Hepatocyte (in vitro differentiated cells): ENCODE data around the gene MYOZ1. TPM values are rescaled to one million over a fixed set of nuclear protein-coding genes. Genes with fewer than 3 reads are reported as not detected.

Source experiments
- DNase-seq: peaks from one replicate; pipeline ENCODE4 v3.0.0-alpha.2; 2016; ENCODE audit warnings: low spot score
- H2AFZ ChIP-seq: fragments of 200-600 bp; sonication (generic); 2 replicates; pipeline ENCODE4 v1.6.0; 2016; ENCODE audit warnings: antibody characterized with exemption, mild to moderate bottlenecking
- H3K27ac ChIP-seq: fragments of 200-600 bp; sonication (generic); 2 replicates; pipeline ENCODE4 v1.5.1; 2016; ENCODE audit warnings: mild to moderate bottlenecking
- H3K27me3 ChIP-seq: fragments of 200-600 bp; sonication (generic); 2 replicates; pipeline ENCODE4 v1.6.1; 2016
- H3K36me3 ChIP-seq: fragments of 200-600 bp; sonication (generic); replicated peaks from 2 replicates; pipeline ENCODE4 v1.5.1; 2016; ENCODE audit warnings: low read depth; ENCODE audit not compliant: insufficient read depth
- H3K4me1 ChIP-seq: fragments of 200-600 bp; sonication (generic); 2 replicates; pipeline ENCODE4 v1.5.1; 2016; ENCODE audit warnings: mild to moderate bottlenecking, moderate library complexity; ENCODE audit not compliant: insufficient read depth
- H3K4me2 ChIP-seq: fragments of 200-600 bp; sonication (generic); 2 replicates; pipeline ENCODE4 v1.6.0; 2016
- H3K4me3 ChIP-seq: fragments of 200-600 bp; sonication (generic); 2 replicates; pipeline ENCODE4 v1.5.1; 2016; ENCODE audit warnings: mild to moderate bottlenecking
- H3K79me2 ChIP-seq: fragments of 200-600 bp; sonication (generic); 2 replicates; pipeline ENCODE4 v1.6.0; 2017; ENCODE audit warnings: mild to moderate bottlenecking
- H3K9me2 ChIP-seq: fragments of 200-600 bp; sonication (generic); replicated peaks from 2 replicates; pipeline ENCODE4 v1.6.0; 2017; ENCODE audit warnings: mild to moderate bottlenecking; ENCODE audit not compliant: insufficient read depth
- H3K9me3 ChIP-seq: fragments of 200-600 bp; sonication (generic); 2 replicates; pipeline ENCODE4 v1.5.1; 2016; ENCODE audit warnings: low read depth, mild to moderate bottlenecking
- H4K20me1 ChIP-seq: fragments of 200-600 bp; sonication (generic); 2 replicates; pipeline ENCODE4 v1.6.0; 2016; ENCODE audit warnings: mild to moderate bottlenecking; ENCODE audit not compliant: insufficient read depth, poor library complexity, severe bottlenecking
- EZH2 ChIP-seq: fragments of 200-600 bp; sonication (generic); IDR thresholded peaks from 2 replicates; pipeline ENCODE4 v1.6.1; 2016; ENCODE audit warnings: antibody characterized with exemption, mild to moderate bottlenecking, borderline replicate concordance
- EZH2phosphoT487 ChIP-seq: fragments of 200-600 bp; sonication (generic); IDR thresholded peaks from one replicate; pipeline ENCODE4 v1.6.1; 2018; ENCODE audit warnings: antibody characterized with exemption, mild to moderate bottlenecking, low read depth, moderate library complexity; ENCODE audit not compliant: unreplicated experiment, severe bottlenecking
- WGBS: methylation state at CpG from one replicate; pipeline ENCODE4 v1.1.6; 2016; ENCODE audit warnings: low lambda C conversion rate; ENCODE audit errors: missing lambda C conversion rate; 5-methylcytosine and 5-hydroxymethylcytosine counted together
- polyA plus RNA-seq: library from polyadenylated mRNA; unstranded; fragments of >200 nt; fragmentation: Nextera tagmentation; extraction: Ambion mirVana; gene quantifications from 2 replicates; pipeline ENCODE4 v1.2.1, GENCODE V29; 2016
- total RNA-seq: library from RNA; depleted of rRNA; stranded (reverse); fragments of >200 nt; gene quantifications from 2 replicates; pipeline ENCODE4 v1.2.3, GENCODE V29; 2014
- TF ChIP-seq, protein P1 (sequence below): fragments of 200-600 bp; sonication (generic); IDR thresholded peaks from 2 replicates; pipeline ENCODE4 v1.5.1; 2016; ENCODE audit warnings: antibody characterized with exemption, mild to moderate bottlenecking; ENCODE audit not compliant: poor library complexity

MYOZ1 gene
- total and polyA plus RNA-seq, 2 experiments from 2014 or later, result 0.44 to 0.50 TPM

DNA sequence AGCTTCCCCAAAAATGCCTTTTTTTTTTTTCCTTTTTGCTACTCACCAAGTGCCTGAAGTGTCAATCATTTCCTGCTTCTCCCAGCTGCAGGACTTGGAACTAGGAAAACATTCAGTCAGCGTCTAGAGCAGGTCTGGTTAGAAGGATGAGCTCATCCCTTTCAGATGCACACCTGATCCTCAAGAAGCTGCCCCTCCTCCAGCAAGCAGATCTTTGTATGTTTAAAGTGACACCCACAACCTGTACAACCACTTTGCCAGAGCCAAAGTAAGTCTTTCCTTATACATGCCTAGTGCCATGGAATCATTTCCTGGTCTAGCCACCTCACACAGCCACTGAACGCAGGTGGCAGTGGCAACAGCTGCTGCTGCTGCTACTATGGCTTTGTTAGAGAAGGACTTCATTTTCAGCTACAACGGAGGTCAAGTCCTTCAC, 39.8 kb downstream of the MYOZ1 start:
- Histone ChIP-seq H3K9me2 (no peaks in the 10 kb centered on the region), H3K27ac (peak overlapping the region; percentile 91), H3K4me1 (no peaks in the 10 kb centered on the region), H3K4me3 (no peak overlapping the region), H3K4me2 (peak overlapping the region; percentile 52), H4K20me1 (no peaks in the 10 kb centered on the region), H3K36me3 (no peaks in the 10 kb centered on the region), H3K79me2 (peaks cover 16% of the 10 kb centered on the region), H3K9me3 (no peaks in the 10 kb centered on the region), H2AFZ (no peak overlapping the region), H3K27me3 (no peaks in the 10 kb centered on the region)
- DNase-seq, result peak; percentile 81
- TF ChIP-seq EZH2 (no peak), EZH2phosphoT487 (no peak)
- TF ChIP-seq, protein P1, sequence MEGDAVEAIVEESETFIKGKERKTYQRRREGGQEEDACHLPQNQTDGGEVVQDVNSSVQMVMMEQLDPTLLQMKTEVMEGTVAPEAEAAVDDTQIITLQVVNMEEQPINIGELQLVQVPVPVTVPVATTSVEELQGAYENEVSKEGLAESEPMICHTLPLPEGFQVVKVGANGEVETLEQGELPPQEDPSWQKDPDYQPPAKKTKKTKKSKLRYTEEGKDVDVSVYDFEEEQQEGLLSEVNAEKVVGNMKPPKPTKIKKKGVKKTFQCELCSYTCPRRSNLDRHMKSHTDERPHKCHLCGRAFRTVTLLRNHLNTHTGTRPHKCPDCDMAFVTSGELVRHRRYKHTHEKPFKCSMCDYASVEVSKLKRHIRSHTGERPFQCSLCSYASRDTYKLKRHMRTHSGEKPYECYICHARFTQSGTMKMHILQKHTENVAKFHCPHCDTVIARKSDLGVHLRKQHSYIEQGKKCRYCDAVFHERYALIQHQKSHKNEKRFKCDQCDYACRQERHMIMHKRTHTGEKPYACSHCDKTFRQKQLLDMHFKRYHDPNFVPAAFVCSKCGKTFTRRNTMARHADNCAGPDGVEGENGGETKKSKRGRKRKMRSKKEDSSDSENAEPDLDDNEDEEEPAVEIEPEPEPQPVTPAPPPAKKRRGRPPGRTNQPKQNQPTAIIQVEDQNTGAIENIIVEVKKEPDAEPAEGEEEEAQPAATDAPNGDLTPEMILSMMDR, result no peak
- 26% methylated on average over 3 of the region's 3 CpGs for WGBS

DNA sequence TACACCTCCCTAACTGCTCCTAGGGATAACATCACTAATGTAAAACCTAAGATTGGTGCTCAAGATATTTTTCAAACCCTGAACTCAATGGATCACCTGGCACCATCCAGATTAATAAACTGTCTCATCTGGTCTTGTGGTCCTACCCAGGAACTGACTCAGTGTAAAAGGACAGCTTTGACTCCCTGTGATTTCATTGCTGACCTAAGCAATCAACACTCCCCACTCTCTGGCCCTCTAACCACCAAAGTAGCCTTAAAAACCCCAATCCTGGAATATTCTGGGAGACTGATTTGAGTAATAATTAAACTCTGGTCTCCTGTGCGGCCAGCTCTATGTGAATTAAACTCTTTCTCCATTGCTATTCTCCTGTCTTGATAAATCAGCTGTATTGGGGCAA, 43.9 kb downstream of the MYOZ1 start:
- Histone ChIP-seq H3K4me2 (no peak overlapping the region), H4K20me1 (no peaks in the 10 kb centered on the region), H3K27ac (no peak overlapping the region), H3K27me3 (no peaks in the 10 kb centered on the region), H3K4me1 (peaks cover 13% of the 10 kb centered on the region), H3K36me3 (no peaks in the 10 kb centered on the region), H2AFZ (no peak overlapping the region), H3K4me3 (no peak overlapping the region), H3K9me3 (no peaks in the 10 kb centered on the region), H3K9me2 (no peaks in the 10 kb centered on the region), H3K79me2 (peaks cover 16% of the 10 kb centered on the region)
- no peak for DNase-seq
- TF ChIP-seq, protein P1, result no peak
- no peak for TF ChIP-seq EZH2
- 92% methylated on average over 1 of the region's 1 CpG for WGBS

- TF ChIP-seq EZH2phosphoT487, result no peak
- TF ChIP-seq, protein P1, result no peak
- no peak for TF ChIP-seq EZH2
- 89% methylated on average over 5 of the region's 5 CpGs for WGBS
- no peak for DNase-seq
- Histone ChIP-seq H3K4me3 (no peak overlapping the region), H2AFZ (no peak overlapping the region), H3K27me3 (no peaks in the 10 kb centered on the region), H3K9me3 (no peaks in the 10 kb centered on the region), H4K20me1 (no peaks in the 10 kb centered on the region), H3K4me1 (peaks cover 22% of the 10 kb centered on the region), H3K36me3 (no peaks in the 10 kb centered on the region), H3K79me2 (peaks cover 14% of the 10 kb centered on the region), H3K27ac (peak overlapping the region; percentile 85), H3K4me2 (no peak overlapping the region), H3K9me2 (no peaks in the 10 kb centered on the region)
Observed at GRCh38 chr10:73593812-73594211, 47.5 kb downstream of the MYOZ1 start.

GRCh38 chr10:73593110-73593509, 48.2 kb downstream of the MYOZ1 start:
- DNase-seq, result no peak

More at GRCh38 chr10:73593110-73593509, 48.2 kb downstream of the MYOZ1 start:
- Histone ChIP-seq H3K4me1 (peaks cover 22% of the 10 kb centered on the region), H3K4me2 (no peak overlapping the region), H3K36me3 (no peaks in the 10 kb centered on the region), H2AFZ (no peak overlapping the region), H3K9me2 (no peaks in the 10 kb centered on the region), H3K27ac (peak overlapping the region; percentile 85), H3K9me3 (no peaks in the 10 kb centered on the region), H3K79me2 (peaks cover 18% of the 10 kb centered on the region), H3K4me3 (no peak overlapping the region), H4K20me1 (no peaks in the 10 kb centered on the region), H3K27me3 (no peaks in the 10 kb centered on the region)
- TF ChIP-seq, protein P1, result no peak
- no peak for TF ChIP-seq EZH2
- TF ChIP-seq EZH2phosphoT487, result no peak
- 98% methylated on average over 4 of the region's 4 CpGs for WGBS
